Measurements from ENCODE around the gene EGLN1. TPM values are rescaled to one million over a fixed set of nuclear protein-coding genes. Genes with fewer than 3 reads are reported as not detected.

EGLN1 gene
- total and polyA plus RNA-seq, 8 donors, result 19.4 to 54.6 (median 40.5) TPM

DNA sequence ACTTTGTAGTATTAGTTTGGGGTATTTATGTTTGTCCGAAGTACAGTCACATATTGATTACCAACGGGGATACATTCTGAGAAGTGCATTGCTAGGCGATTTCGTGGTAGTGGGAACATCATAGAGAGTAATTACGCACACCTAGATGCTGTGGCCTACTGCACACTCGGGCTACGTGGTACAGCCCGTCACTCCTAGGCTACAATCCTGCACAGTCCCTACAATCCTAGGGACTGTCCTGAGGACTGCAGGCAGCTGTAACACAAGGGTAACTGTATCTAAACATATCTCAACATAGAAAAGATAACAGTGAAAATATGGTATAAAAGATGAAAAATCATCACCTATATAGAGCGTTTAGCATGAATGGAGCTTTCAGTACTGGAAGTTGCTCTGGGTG is 103.0 kb downstream of the EGLN1 start:
- no peak overlapping the region for H3K27ac ChIP-seq
- H3K36me3 ChIP-seq, result no peaks in the 10 kb centered on the region
- no peak for DNase-seq
- H3K27me3 ChIP-seq, result no peaks in the 10 kb centered on the region
- no peaks in the 10 kb centered on the region for H3K9me3 ChIP-seq
- no peaks in the 10 kb centered on the region for H3K4me1 ChIP-seq
- intact Hi-C loops (cut with DNase I), result no loop called here
- TF ChIP-seq, protein P1, sequence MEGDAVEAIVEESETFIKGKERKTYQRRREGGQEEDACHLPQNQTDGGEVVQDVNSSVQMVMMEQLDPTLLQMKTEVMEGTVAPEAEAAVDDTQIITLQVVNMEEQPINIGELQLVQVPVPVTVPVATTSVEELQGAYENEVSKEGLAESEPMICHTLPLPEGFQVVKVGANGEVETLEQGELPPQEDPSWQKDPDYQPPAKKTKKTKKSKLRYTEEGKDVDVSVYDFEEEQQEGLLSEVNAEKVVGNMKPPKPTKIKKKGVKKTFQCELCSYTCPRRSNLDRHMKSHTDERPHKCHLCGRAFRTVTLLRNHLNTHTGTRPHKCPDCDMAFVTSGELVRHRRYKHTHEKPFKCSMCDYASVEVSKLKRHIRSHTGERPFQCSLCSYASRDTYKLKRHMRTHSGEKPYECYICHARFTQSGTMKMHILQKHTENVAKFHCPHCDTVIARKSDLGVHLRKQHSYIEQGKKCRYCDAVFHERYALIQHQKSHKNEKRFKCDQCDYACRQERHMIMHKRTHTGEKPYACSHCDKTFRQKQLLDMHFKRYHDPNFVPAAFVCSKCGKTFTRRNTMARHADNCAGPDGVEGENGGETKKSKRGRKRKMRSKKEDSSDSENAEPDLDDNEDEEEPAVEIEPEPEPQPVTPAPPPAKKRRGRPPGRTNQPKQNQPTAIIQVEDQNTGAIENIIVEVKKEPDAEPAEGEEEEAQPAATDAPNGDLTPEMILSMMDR (IDR thresholded peaks at IDR 0.05), result no peak
- no peak for ATAC-seq
- no peak overlapping the region for H3K4me3 ChIP-seq

DNA sequence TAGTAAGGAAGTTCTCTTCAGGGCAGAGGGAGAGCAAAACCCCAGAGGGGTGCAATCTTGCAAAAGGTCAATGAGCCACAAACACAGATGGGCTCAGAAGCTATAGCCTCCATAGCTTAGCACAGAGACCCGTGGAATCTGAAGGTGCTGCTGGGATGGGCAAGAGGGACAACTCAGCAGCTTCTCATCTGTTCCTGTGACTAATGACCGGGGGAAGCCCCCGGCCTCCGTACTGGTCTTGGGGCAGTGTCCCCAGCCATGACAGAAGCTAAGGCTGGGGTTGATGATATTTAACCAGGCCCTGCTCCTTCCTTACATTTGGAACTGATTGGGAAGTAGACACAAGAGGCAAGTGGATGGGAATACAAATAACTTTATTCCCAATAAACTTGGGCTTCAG is 103.5 kb downstream of the EGLN1 start:
- Histone ChIP-seq H3K27ac (no peak overlapping the region), H3K36me3 (no peaks in the 10 kb centered on the region), H3K4me3 (no peak overlapping the region), H3K27me3 (no peaks in the 10 kb centered on the region), H3K9me3 (no peaks in the 10 kb centered on the region), H3K4me1 (no peaks in the 10 kb centered on the region)
- intact Hi-C loops (cut with DNase I), result no loop called here
- ATAC-seq (no peak), DNase-seq (no peak)
- TF ChIP-seq, protein P1 (IDR thresholded peaks at IDR 0.05), result no peak

DNA sequence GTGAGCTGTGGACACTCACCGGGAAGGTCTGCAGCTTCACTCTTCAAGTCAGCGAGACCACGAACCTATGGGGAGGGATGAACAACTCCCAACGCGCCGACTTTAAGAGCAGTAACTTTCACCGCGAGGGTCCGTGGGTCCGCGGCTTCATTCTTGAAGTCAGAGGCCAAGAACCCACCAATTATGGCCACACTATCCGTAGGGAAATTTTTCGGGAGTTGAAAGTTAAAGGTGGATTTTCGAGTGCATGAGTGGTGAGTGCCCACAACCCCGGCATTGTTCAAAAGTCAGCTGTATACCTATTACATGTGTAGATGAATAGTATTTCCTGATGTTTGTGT is 104.1 kb downstream of the EGLN1 start:
- ATAC-seq (no peak), DNase-seq (no peak)
- TF ChIP-seq, protein P1 (IDR thresholded peaks at IDR 0.05), result no peak
- H3K36me3 ChIP-seq, result no peaks in the 10 kb centered on the region
- no peak overlapping the region for H3K27ac ChIP-seq
- intact Hi-C loops (cut with DNase I), result no loop called here
- H3K4me1 ChIP-seq, result no peaks in the 10 kb centered on the region
- H3K27me3 ChIP-seq, result no peaks in the 10 kb centered on the region
- no peaks in the 10 kb centered on the region for H3K9me3 ChIP-seq
- no peak overlapping the region for H3K4me3 ChIP-seq

DNA sequence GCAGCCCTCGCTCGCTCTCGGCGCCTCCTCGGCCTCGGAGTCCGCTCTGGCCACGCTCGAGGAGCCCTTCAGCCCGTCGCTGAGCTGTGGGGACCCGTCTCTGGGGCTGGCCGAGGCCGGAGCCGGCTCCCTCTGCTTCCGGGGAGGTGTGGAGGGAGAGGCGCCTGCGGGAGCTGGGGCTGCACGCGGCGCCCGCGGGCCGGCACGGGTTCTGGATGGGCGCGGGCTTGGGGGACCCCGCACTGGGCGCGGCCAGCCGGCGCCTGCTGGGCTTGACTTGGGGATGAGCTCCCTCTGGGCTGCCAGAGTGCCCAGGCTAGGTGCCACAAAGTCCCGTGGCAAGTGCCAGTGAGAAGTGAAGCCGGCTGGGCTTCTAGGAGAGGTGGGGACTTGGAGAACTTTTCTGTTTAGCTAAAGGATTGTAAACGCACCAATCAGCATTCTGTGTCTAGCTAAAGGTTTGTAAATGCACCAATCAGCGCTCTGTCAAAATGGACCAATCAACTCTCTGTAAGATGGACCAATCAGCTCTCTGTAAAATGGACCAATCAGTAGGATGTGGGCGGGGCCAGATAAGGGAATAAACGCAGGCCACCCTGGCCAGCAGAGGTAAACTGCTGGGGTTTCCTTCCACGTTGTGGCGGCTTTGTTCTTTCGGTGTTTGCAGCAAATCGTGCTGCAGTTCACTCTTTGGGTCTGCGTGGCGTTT is 104.6 kb downstream of the EGLN1 start:
- Histone ChIP-seq H3K27ac (no peak overlapping the region), H3K27me3 (no peaks in the 10 kb centered on the region), H3K4me3 (no peak overlapping the region), H3K4me1 (no peaks in the 10 kb centered on the region), H3K36me3 (no peaks in the 10 kb centered on the region), H3K9me3 (no peaks in the 10 kb centered on the region)
- TF ChIP-seq, protein P1 (IDR thresholded peaks at IDR 0.05), result no peak
- intact Hi-C loops (cut with DNase I), result no loop called here
- DNase-seq, result no peak
- ATAC-seq, result no peak

DNA sequence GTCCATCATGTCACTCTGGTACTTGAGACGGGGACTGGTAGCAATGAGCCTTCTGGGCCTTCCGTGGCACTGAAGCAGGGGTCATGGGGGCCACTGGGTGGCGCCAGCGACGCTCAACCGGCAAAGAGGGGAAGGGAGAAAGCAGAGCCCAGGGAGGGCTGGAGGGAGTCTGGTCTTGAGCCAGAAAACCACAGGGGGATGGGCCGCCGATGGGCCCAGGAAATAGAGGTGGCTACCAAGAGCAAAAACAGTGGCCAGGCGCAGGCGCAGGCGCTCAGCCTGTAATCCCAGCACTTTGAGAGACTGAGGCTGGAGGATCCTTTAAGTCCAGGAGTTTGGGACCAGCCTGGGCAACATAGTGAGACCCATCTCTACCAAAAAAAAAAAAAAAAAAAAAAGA is 106.2 kb downstream of the EGLN1 start:
- ATAC-seq (peak; percentile 71), DNase-seq (peak in 1 of 4 donors; percentile 83)
- Histone ChIP-seq H3K4me3 (no peak overlapping the region), H3K36me3 (no peaks in the 10 kb centered on the region), H3K27me3 (no peaks in the 10 kb centered on the region), H3K27ac (no peak overlapping the region), H3K9me3 (no peaks in the 10 kb centered on the region), H3K4me1 (no peaks in the 10 kb centered on the region)
- intact Hi-C loops (cut with DNase I), result no loop called here
- TF ChIP-seq, protein P1 (IDR thresholded peaks at IDR 0.05), result peak; percentile 30 to 46

Other genes with a start within 250 kb of the EGLN1 start
- gene GNPAT, start 181.1 kb downstream of the EGLN1 start, total RNA-seq, result 10 to 100 TPM; 35.1 to 40.6 TPM
- 10 to 100 TPM; 68.8 to 89.5 (median 75.3) TPM for gene GNPAT, start 181.1 kb downstream of the EGLN1 start, polyA plus RNA-seq (ENCODE audit: insufficient read length in 6 of 6)
- gene EXOC8, start 84.4 kb downstream of the EGLN1 start, total RNA-seq, result 10 to 100 TPM; 19.8 to 20.4 TPM
- gene EXOC8, start 84.4 kb downstream of the EGLN1 start, polyA plus RNA-seq (ENCODE audit: insufficient read length in 6 of 6), result 10 to 100 TPM; 10.9 to 13.3 (median 12.1) TPM
- 10 to 100 TPM in 1 of 2 donors, 1 to 10 TPM in 1; 9.4 to 14.6 TPM for gene SPRTN, start 84.0 kb downstream of the EGLN1 start, total RNA-seq
- gene SPRTN, start 84.0 kb downstream of the EGLN1 start, polyA plus RNA-seq (ENCODE audit: insufficient read length in 6 of 6), result 10 to 100 TPM; 11.7 to 16.7 (median 15.1) TPM
- 10 to 100 TPM; 29.1 to 36.3 TPM for gene TSNAX, start 106.4 kb upstream of the EGLN1 start, total RNA-seq
- 10 to 100 TPM; 47.4 to 63.7 (median 52.9) TPM for gene TSNAX, start 106.4 kb upstream of the EGLN1 start, polyA plus RNA-seq (ENCODE audit: insufficient read length in 6 of 6)
- gene DISC1, start 204.5 kb upstream of the EGLN1 start, total RNA-seq, result 10 to 100 TPM in 1 of 2 donors, 1 to 10 TPM in 1; 3.9 to 10.4 TPM
- gene DISC1, start 204.5 kb upstream of the EGLN1 start, polyA plus RNA-seq (ENCODE audit: insufficient read length in 6 of 6), result 10 to 100 TPM; 10.1 to 11.7 (median 10.6) TPM